Measurements from ENCODE around the gene STT3A. TPM values are rescaled to one million over a fixed set of nuclear protein-coding genes. Genes with fewer than 3 reads are reported as not detected.

Gene STT3A
- total and polyA plus RNA-seq, 10 donors = 23.0 to 102 (median 80.9) TPM

- H3K27me3 ChIP-seq (replicated peaks in 1 of 7) = no peaks in the 10 kb centered on the region
- no peak overlapping the region for H3K4me3 ChIP-seq
- peaks cover 0 to 16% (median 7%) of the 10 kb centered on the region in 8 donors for H3K9me3 ChIP-seq
- intact Hi-C loops (cut with DNase I; ENCODE audit: low total_unique reads) = no loop called here
- H3K4me1 ChIP-seq = no peaks in the 10 kb centered on the region
- no peak overlapping the region for H3K27ac ChIP-seq
- H3K36me3 ChIP-seq = no peaks in the 10 kb centered on the region
- WGBS, 5 donors = 95 to 100% (median 96%) methylated on average over 2 of the region's 2 CpGs
- TF ChIP-seq POLR2AphosphoS5 (IDR thresholded peaks at IDR 0.05) (no peak), POLR2A (IDR thresholded peaks at IDR 0.05) (no peak)
- TF ChIP-seq, protein P1, sequence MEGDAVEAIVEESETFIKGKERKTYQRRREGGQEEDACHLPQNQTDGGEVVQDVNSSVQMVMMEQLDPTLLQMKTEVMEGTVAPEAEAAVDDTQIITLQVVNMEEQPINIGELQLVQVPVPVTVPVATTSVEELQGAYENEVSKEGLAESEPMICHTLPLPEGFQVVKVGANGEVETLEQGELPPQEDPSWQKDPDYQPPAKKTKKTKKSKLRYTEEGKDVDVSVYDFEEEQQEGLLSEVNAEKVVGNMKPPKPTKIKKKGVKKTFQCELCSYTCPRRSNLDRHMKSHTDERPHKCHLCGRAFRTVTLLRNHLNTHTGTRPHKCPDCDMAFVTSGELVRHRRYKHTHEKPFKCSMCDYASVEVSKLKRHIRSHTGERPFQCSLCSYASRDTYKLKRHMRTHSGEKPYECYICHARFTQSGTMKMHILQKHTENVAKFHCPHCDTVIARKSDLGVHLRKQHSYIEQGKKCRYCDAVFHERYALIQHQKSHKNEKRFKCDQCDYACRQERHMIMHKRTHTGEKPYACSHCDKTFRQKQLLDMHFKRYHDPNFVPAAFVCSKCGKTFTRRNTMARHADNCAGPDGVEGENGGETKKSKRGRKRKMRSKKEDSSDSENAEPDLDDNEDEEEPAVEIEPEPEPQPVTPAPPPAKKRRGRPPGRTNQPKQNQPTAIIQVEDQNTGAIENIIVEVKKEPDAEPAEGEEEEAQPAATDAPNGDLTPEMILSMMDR (IDR thresholded peaks at IDR 0.05 in 8 of 11, conservative IDR thresholded peaks at IDR 0.05 in 3 of 11) = no peak
- no peak for DNase-seq
Observed at GRCh38 chr11:125667151-125667550, 74.5 kb downstream of the STT3A start.

GRCh38 chr11:125670172-125670571 is 77.5 kb downstream of the STT3A start:
- no peaks in the 10 kb centered on the region for H3K4me1 ChIP-seq
- WGBS, 5 donors = 83 to 98% (median 91%) methylated on average over 1 of the region's 1 CpG

DNA sequence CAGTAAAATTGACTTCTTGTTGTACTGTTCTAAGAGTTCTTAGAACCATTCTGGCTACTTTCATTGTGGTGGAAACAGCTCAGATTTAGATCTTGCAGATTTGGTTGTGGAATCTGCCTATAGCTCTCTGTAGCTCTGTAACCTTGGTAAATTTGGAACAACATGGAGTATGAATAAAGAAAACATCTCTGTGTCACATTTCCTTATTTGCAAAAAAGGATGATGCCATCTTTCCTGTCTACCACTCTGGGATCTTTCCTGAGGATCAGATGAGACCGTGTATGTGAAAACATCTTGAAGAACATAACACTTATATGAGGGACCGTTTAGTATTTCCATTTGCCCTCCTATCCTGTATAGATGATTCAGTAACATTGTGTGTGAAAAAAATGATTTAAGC is 78.9 kb downstream of the STT3A start:
- H3K36me3 ChIP-seq = peaks cover 0 to 9% (median 0%) of the 10 kb centered on the region in 6 donors
- peaks cover 0 to 10% (median 3%) of the 10 kb centered on the region in 8 donors for H3K9me3 ChIP-seq
- WGBS, 5 donors = 83 to 93% (median 91%) methylated on average over 2 of the region's 2 CpGs
- DNase-seq = no peak
- no peaks in the 10 kb centered on the region for H3K4me1 ChIP-seq
- H3K4me3 ChIP-seq = no peak overlapping the region
- no peak overlapping the region for H3K27ac ChIP-seq
- intact Hi-C loops (cut with DNase I; ENCODE audit: low total_unique reads) = no loop called here
- TF ChIP-seq POLR2AphosphoS5 (IDR thresholded peaks at IDR 0.05) (no peak), POLR2A (IDR thresholded peaks at IDR 0.05) (no peak)
- TF ChIP-seq, protein P1 (IDR thresholded peaks at IDR 0.05 in 8 of 11, conservative IDR thresholded peaks at IDR 0.05 in 3 of 11) = no peak
- H3K27me3 ChIP-seq (replicated peaks in 1 of 7) = no peaks in the 10 kb centered on the region

More at GRCh38 chr11:125670172-125670571, 77.5 kb downstream of the STT3A start:
- DNase-seq = no peak
- Histone ChIP-seq H3K9me3 (peaks cover 0 to 15% (median 5%) of the 10 kb centered on the region in 8 donors), H3K36me3 (no peaks in the 10 kb centered on the region), H3K4me3 (no peak overlapping the region), H3K27ac (no peak overlapping the region), H3K27me3 (replicated peaks in 1 of 7) (no peaks in the 10 kb centered on the region)
- intact Hi-C loops (cut with DNase I; ENCODE audit: low total_unique reads) = no loop called here
- TF ChIP-seq, protein P1 (IDR thresholded peaks at IDR 0.05 in 8 of 11, conservative IDR thresholded peaks at IDR 0.05 in 3 of 11) = no peak
- TF ChIP-seq POLR2AphosphoS5 (IDR thresholded peaks at IDR 0.05) (no peak), POLR2A (IDR thresholded peaks at IDR 0.05) (no peak)

Small RNAs within 50 kb of the gene (small RNA-seq; reads per million reads assigned to genes)
- gene RNU2-35P (0 reads per million in 4 donors), gene RNU6-1156P (0 reads per million in 4 donors)

Other genes with a start within 250 kb of the STT3A start
- gene FEZ1, start 96.6 kb upstream of the STT3A start, total RNA-seq = 10 to 100 TPM; 14.5 to 27.1 (median 18.1) TPM
- gene FEZ1, start 96.6 kb upstream of the STT3A start, polyA plus RNA-seq = 10 to 100 TPM in 2 of 3 donors, 1 to 10 TPM in 1; 8.9 to 14.9 (median 12.5) TPM
- gene EI24, start 23.4 kb upstream of the STT3A start, total RNA-seq = 10 to 100 TPM; 31.5 to 71.3 (median 47.9) TPM
- 10 to 100 TPM; 15.5 to 33.3 (median 19.5) TPM for gene EI24, start 23.4 kb upstream of the STT3A start, polyA plus RNA-seq
- gene CHEK1, start 32.3 kb downstream of the STT3A start, total RNA-seq = 10 to 100 TPM in 1 of 7 donors, 1 to 10 TPM in 6; 1.9 to 10.3 (median 6.8) TPM
- gene CHEK1, start 32.3 kb downstream of the STT3A start, polyA plus RNA-seq = 1 to 10 TPM; 1.6 to 5.5 (median 2.9) TPM
- gene ACRV1, start 88.0 kb downstream of the STT3A start, total RNA-seq = not detected
- under 1 TPM in 1 of 3 donors, not detected in 2; 0.09 TPM for gene ACRV1, start 88.0 kb downstream of the STT3A start, polyA plus RNA-seq
- not detected for gene PATE1, start 153.4 kb downstream of the STT3A start, total RNA-seq
- not detected for gene PATE1, start 153.4 kb downstream of the STT3A start, polyA plus RNA-seq
- gene PATE2, start 186.0 kb downstream of the STT3A start, total RNA-seq = not detected
- not detected for gene PATE2, start 186.0 kb downstream of the STT3A start, polyA plus RNA-seq
- gene PATE3, start 195.3 kb downstream of the STT3A start, total RNA-seq = not detected
- not detected for gene PATE3, start 195.3 kb downstream of the STT3A start, polyA plus RNA-seq
- gene PATE4, start 240.5 kb downstream of the STT3A start, total RNA-seq = not detected
- not detected for gene PATE4, start 240.5 kb downstream of the STT3A start, polyA plus RNA-seq